Measurements from ENCODE around the gene CORO2B.
"Not testable (repeated sequence)": the region's sequence is repeated elsewhere in the genome, so short reads cannot be mapped to it uniquely, and the experiment has no call there.

Gene CORO2B

DNA sequence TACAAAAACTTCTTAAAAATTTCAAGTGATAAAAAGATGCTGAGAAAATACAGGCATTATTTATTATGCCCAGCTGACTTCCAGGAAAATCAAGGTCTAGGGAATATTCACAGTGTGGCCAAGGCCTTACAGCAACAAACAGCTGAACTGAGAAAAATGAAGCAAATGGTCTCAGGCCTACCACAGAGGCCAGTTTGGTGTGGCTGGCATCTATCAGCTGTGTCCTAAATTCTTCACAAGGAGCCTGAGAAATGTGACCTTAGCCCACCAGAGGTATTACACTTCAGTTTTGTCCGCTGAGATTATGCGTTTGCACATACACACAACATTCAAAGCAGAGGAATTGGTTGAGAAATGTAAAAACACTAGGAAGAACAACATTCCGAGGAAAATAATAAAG lies 164.5 kb downstream of the CORO2B start:
- DNase-seq, result no peak

DNA sequence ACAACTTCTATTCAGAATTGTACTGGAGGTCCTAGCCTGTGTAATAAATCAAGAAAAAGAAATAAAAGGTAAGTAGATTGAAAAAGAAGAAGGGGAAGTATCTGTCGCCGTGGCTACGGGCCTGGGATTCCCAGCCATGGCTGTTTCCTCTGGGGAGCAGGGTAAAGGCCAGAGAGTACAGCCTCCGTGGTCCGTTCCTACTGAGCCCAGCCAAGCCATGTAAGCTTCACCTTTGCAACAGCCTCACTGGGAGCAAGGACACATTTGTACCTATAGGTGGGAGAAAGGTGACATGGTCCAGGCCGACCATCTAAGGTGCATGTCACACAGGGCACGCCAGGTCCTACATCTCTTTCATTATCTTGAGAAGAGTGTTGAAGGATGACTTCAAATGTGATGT lies 170.6 kb downstream of the CORO2B start:
- no peak for DNase-seq

DNA sequence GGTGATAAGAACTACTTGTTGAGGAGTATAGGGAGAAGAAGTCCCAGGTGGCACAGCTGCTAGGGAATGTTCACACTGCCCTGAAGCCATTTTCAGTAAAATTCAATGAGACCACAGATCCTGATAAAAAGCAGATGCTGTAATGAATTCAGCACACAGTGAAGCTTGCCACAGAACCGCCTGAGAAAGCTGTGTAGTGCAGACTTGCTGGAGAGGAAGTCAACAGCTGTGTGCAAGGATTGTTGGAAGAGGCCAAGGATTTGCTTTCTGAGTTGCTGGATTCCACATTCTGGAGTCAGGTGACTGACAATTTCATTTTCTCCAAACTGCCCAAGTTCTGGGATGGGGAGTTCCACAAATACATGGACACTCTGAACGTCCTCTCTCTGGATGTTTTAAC lies 171.0 kb downstream of the CORO2B start:
- DNase-seq, result no peak

DNA sequence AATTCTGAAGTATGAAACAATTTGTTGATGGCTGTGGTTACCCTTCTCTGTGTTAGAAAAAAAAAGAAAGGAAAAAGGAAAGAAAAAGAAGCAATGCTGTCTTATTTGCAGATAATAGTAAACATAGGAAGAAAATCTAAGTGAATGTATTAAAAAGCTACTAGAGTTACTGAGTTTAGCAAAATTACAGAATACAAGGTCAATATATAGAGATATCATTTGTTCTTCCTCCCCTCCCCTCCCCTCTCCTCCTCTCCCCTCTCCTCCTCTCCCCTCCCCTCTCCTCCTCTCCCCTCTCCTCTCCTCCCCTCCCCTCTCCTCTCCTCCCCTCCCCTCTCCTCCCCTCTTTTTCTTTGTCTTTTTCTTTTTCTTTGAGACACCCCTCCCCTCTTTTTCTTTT lies 172.8 kb downstream of the CORO2B start:
- DNase-seq, result no peak

DNA sequence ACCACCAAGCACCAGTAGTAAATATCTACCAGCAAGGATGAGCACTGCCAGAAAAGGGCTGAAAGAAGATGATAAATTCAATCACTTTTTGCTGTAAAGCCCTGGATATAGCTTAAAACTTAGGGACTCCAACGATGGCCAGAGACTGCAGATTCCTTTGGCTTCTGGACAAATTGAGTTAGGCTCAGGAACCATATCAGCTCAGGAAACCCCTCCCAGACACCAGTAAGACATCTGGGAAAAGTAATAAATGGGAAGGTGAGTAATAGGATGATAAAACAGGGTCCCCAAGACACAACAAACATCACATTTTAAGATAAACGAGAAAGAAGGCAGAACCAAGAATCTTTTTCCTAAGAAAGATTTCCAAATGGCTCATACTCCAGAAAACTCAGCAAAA lies 176.9 kb downstream of the CORO2B start:
- no peak for DNase-seq

DNA sequence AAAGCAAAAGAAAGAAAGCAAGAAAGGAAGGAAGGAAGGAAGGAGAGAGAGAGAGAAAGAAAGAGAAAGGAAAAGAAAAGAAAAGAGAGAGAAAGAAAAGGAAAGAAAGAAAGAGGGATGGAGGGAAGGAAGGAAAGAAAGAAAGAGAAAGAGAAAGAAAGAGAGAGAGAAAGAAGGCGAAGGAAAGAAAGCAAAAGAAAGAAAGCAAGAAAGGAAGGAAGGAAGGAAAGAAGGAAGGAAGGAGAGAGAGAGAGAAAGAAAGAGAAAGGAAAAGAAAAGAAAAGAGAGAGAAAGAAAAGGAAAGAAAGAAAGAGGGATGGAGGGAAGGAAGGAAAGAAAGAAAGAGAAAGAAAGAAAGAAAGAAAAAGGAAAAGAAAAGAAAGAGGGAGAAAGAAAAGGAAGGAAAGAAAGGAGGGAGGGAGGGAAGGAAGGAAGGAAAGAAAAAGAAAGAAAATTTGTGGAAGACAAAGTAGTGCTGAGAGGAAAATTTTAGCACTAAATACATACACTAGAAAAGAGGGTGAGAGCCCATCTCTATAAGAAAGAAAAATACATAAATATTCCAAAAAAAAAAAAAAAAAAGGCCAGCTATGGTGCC lies 181.3 kb downstream of the CORO2B start:
- not testable (repeated sequence) for DNase-seq

DNA sequence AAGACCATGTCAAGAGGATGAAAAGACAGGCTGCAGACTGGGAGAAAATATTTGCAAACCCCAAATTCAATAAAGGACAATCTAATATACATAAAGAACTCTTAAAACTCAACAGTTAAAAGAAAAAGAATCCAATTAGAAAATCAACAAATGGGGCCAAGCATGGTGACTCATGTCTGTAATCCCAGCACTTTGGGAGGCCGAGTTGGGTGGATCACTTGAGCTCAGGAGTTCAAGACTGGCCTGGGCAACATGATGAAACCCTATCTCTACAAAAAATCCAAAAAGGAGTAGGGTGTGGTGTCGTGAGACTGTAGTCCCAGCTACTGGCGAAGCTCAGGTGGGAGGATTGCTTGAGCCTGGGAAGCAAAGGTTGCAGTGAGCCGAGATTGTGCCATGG lies 184.3 kb downstream of the CORO2B start:
- DNase-seq, result no peak

DNA sequence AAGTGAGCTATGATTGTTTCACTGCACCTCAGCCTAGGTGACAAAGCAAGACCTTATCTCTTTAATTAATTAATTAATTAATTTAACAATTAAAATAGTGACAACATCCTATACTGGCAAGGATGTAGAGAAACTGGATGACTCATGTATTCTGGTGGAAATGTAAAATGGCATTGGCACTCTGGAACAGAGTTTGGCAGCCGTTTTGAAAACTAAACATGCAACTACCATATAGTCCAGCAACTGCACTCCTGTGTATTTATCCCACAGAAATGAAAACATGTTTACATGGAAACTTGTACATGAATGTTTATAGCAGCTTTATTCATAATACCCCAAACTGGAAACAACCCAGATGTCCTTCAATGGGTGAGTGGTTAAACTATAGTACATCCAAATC lies 185.3 kb downstream of the CORO2B start:
- no peak for DNase-seq

DNA sequence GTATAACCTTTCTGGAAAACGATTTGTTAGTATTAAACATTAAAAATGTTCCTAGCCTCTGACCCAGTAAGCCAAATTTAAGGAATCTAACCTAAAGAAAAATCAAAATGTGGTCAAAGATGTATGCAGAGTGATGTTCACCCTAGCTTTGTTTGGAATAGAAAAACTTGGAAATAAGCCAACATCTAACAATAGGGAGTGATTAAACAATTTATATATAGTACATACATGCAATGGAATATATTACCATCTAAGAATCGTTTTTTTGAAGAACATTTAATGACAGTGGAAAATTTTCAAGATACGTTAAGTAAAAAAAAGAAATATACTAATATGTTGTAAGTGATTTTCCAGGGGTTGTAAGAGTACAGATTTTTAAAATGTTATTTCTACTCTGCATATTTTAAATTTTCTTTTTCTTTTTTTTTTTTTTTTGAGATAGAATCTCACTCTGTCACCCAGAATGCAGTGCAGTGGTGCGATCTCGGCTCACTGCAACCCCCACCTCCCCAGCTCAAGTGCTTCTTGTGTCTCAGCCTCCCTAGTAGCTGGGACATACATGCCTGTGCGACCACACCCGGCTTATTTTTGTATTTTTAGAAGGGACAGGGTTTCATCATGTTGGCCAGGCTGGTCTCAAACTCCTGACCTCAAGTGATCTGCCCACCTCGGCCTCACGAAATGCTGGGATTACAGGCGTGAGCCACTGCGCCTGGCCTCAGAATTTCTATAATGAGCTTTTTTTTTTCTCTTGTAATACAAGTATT lies 187.0 kb downstream of the CORO2B start:
- DNase-seq, result no peak

DNA sequence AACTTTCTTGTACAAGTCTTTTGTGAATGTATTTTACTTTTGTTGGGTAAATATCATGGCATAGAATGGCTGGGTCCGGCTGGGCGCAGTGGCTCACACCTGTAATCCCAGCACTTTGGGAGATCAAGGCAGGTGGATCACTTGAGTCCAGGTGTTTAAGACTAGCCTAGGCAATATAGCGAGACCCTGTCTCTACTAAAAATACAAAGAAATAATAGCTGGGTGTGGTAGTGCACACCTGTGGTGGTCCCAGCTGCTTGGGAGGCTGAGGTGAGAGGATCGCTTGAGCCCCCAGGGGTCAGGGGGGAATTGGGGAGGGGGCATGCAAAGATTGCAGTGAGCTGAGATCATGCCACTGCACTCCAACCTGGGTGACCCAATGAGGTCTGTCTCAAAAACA lies 189.0 kb downstream of the CORO2B start:
- no peak for DNase-seq

DNA sequence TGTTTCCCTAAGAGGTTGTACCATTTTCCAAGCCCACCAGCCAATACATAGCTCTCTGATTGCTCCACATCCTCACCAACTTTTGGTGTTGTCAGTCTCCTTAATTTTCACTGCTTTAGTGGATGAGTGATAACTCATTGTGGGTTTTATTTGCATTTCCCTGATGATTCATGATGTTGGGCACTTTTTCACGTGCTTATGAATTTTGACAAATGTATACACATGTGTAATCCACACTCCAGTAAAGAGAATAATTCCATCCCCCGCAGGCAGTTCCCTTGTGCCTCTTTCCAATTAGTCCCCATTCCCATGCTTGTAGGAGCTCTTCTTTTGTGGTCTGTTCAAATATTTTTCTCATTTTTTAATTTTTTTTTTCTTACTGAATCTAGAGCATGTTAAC lies 189.5 kb downstream of the CORO2B start:
- no peak for DNase-seq

DNA sequence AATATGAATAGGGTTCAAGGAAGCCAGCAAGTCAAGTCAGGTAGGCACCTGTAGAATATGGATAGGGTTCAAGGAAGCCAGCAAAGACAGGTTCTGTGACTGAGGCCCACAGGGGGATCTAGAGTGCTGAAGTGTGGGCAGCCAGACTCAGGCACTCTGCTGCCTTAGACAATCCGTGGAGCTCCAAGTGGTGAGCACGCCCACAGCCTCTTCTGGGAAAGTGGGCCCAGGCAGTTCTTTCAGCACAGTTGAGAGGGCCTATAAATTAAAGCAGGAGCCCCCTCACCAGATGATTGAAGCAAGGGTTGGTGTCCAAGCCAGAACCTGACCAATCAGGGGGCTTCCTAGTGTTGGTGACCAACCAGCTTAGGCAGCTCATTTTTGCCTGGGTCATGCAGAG lies 190.9 kb downstream of the CORO2B start:
- DNase-seq, result no peak

DNA sequence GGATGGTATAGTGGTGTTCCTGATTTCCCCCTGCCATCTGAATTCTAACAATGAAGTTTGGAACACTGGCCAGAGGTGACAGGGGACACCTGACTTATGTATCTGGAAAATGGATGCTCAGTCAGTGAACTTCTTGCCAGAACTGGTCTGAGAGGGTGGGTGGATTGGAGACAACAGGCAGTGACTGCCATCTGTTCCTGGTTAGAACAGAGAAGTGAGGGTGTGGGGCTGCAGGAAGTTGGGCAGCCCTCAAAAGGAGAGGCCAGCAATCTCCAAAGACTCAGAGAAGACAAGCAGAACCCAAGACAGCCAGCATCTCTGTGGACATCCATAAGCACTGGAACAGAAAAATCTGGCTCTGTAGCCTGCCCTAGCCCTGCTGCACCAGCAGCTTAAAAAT lies 191.4 kb downstream of the CORO2B start:
- DNase-seq, result no peak

DNA sequence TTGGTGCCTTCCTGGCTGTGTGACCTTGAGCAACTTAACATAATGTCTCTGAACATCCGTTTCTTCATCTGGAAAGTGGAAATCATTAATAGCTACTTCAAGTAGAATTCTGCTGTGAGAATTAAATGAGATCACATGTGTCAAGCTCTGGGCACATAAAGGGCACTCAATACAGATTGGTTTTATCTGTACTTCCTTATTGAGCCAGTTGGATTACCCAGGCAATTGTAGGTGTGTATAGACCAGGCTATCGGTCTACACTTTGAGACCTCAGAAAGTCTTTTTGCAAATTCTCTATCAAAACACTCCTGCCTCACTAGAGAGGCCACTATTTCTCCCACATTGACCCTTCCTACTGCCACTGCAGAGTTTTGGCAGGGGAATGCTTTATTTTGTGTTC lies 194.2 kb downstream of the CORO2B start:
- no peak for DNase-seq

DNA sequence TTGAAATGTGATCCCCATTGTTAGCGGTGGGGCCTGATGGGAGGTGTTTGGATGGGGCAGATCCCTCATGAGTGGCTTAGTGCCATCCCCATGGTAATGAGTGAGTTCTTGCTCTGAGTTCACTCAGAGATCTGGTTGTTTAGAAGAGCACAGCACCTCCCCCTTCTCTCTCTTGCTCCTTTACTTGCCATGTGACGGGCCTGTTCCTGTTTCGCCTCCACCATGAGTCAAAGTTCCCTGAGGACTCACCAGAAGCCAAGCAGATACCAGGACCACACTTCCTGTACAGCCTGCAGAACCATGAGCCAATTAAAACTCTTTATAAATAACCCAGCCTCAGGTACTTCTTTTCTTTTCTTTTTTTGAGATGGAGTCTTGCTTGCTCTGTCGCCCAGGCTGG lies 195.3 kb downstream of the CORO2B start:
- DNase-seq, result no peak

DNA sequence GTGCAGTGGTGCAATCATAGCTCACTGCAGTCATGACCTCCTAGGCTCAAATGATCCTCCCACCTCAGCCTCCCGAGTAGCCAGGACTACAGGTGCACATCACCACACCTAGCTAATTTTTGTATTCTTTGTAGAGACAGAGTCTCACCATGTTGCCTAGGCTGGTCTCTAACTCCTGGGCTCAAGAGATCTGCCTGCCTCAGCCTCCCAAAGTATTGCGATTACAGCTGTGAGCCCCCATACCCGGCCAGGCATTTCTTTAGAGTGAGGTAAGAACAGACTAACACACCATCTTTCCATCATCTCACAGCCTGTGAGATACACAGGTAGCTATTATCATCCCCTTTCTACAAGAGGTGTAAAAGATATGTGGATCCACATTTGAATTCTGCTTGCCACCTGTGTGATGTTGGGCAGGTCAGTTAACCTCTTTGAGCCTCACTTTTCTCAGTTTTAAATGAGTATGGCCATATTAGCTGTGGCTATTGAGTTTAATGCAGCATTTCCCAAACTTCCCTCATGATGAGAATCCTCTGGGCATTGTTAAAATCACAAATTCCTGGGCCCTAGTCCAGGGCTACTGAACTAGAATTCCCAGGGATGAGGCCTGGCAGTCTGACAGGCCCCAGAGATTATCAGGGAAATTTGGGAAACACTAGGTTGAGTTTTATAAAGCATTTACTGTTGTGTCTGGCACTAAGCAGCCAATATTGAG lies 195.9 kb downstream of the CORO2B start:
- no peak for DNase-seq

DNA sequence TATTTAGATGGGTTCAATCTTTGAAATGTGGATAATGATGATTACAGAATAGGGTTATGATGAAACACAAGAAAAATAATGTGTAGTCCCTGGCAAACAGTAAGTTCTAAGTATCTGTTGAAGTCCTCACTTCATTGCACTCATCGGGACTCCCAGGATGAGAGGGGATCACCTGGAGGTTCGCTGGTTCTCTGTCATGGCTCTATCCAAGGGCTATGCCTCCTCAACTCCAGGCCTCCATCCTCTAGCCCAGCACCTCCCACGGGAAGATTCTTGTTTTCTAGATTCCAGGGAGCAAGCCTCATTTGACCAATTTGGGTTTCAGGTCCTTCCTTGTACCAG lies 196.4 kb downstream of the CORO2B start:
- DNase-seq, result no peak

DNA sequence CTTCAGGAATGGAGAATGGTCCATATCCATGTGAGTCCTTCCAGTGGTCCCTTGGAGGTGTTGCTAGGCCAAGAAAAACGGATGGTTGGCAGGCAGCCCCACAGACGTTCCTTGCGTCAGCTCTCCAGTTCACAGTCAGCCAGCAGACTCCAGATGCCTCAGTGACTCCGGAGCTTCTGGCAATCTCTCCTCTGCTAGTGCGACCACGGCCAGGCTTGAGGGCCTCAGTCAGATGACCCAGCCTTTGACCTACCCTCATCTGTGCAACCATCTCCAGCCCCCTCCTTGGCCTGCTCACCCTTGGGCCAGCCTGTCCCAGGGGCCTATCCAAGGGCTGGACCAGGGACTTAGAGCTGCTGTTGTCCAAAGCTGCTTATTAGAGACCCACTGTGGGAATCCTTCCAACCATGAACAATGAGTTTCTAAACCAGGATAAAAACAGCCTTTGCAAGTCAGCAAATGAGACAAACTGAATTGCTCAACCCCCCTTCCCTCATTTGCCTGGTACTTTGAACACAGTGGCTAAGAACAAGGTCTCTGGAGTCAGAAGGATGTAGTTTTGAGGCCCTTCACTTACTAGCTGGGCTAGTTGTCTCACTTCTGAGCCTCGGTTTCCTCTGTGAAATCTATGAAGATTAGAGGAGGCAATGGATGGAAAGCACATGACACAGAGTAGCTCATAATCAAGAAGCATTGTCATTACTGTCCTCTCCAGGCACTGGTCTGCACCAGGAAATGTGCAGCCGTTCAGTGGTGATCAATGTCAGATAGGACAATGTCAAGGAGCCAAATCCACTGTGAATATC lies 197.1 kb downstream of the CORO2B start:
- DNase-seq, result no peak

DNA sequence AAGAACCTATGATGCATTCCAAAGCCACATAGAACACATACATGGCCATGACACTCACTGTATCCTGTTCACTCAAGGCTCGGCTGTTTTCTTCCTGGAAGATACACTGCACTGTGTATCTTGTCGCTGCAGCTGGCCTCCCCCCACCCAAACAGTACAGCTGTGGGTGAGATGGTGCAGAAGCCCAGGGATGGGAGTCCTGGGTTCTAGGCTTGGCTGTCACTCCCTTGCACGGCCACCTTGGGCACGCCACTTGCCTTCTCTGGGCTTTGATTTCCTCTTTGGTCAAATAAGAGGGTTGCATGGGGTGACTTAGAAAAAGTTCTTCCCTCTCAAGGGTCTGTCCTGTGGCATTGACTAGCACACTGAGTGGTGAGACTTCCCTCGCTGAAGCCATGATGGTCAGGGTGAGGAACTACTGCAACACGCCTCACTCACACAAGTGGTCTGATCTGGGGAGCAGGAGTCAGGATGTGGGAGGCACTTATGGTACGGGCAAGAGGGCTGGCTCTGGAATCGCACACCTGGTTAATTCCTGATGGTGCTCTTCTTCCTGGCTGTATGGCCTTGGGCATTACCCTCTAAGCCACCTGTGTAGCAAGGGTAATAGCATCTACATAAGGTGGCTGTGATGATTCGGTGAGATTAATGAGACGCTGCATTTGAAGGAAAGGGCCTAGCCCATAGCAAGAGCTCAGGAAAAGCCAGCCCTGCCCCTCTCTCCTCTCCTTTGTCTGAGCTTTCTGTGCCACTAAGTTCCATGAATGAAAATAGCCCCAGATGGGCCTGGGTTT lies 197.9 kb downstream of the CORO2B start:
- DNase-seq, result no peak

Data from DMS79 treated with DMSO at 0.1 percent for 48 hours (cell line).